KMS-11 (cell line): ENCODE data around the gene DTNB.
"Not testable (repeated sequence)": the region's sequence is repeated elsewhere in the genome, so short reads cannot be mapped to it uniquely, and the experiment has no call there.

ENCODE experiments used
- H2AFZ ChIP-seq: fragments of 200-600 bp; sonication (generic); 2 replicates; pipeline ENCODE4 v1.6.1; 2016; ENCODE audit warnings: antibody characterized with exemption, mixed run types, low read depth
- H3K27ac ChIP-seq: fragments of 200-600 bp; sonication (generic); 2 replicates; pipeline ENCODE4 v1.6.1; 2016; ENCODE audit warnings: mild to moderate bottlenecking, mixed run types
- H3K27me3 ChIP-seq: fragments of 200-600 bp; sonication (generic); 2 replicates; pipeline ENCODE4 v1.6.1; 2017; ENCODE audit warnings: mild to moderate bottlenecking, low read depth, mixed run types, moderate library complexity; ENCODE audit not compliant: insufficient read depth
- H3K36me3 ChIP-seq: fragments of 200-600 bp; sonication (generic); 2 replicates; pipeline ENCODE4 v1.6.1; 2017; ENCODE audit warnings: mild to moderate bottlenecking, mixed run types; ENCODE audit not compliant: insufficient read depth
- H3K4me1 ChIP-seq: fragments of 200-600 bp; sonication (generic); 2 replicates; pipeline ENCODE4 v1.6.1; 2016; ENCODE audit warnings: mild to moderate bottlenecking, low read depth, mixed run types; ENCODE audit not compliant: poor library complexity, severe bottlenecking
- H3K4me2 ChIP-seq: fragments of 200-600 bp; sonication (generic); 2 replicates; pipeline ENCODE4 v1.7.0; 2016; ENCODE audit warnings: mild to moderate bottlenecking, mixed run types
- H3K4me3 ChIP-seq: fragments of 200-600 bp; sonication (generic); IDR thresholded peaks from 2 replicates; pipeline ENCODE4 v1.6.1; 2017; ENCODE audit warnings: low read depth, low read length, mixed read lengths; ENCODE audit not compliant: insufficient read depth
- H3K79me2 ChIP-seq: fragments of 200-600 bp; sonication (generic); 2 replicates; pipeline ENCODE4 v1.6.1; 2016; ENCODE audit warnings: low read depth, mixed run types; ENCODE audit not compliant: insufficient read depth
- H3K9ac ChIP-seq: fragments of 200-600 bp; sonication (generic); 2 replicates; pipeline ENCODE4 v1.6.1; 2016; ENCODE audit warnings: mild to moderate bottlenecking, mixed run types
- H4K20me1 ChIP-seq: fragments of 200-600 bp; sonication (generic); 2 replicates; pipeline ENCODE4 v1.6.1; 2016; ENCODE audit warnings: mild to moderate bottlenecking, mixed run types; ENCODE audit not compliant: insufficient read depth
- CTCF ChIP-seq: fragments of 200-600 bp; sonication (generic); conservative IDR thresholded peaks from 2 replicates; pipeline ENCODE4 v1.6.1; 2017; ENCODE audit warnings: low read depth, mild to moderate bottlenecking, antibody characterized with exemption, low read length, moderate library complexity, mixed read lengths

DTNB gene

GRCh38 chr2:25671622-25672021 is 1.8 kb downstream of the DTNB start:
- 0 out of 2 replicates have a peak, but pooled peaks cover 4% of the 10 kb centered on the region for H4K20me1 ChIP-seq
- no peak for TF ChIP-seq CTCF
- H3K4me2 ChIP-seq, result peak overlapping the region; percentile 66
- no peak overlapping the region for H3K27ac ChIP-seq
- H3K4me3 ChIP-seq, result no peak overlapping the region
- H3K36me3 ChIP-seq, result no peaks in the 10 kb centered on the region
- H3K4me1 ChIP-seq, result peaks cover 18% of the 10 kb centered on the region
- H2AFZ ChIP-seq, result no peak overlapping the region
- no peak overlapping the region for H3K9ac ChIP-seq
- H3K79me2 ChIP-seq, result 0 out of 2 replicates have a peak, but pooled peaks cover 10% of the 10 kb centered on the region
- no peaks in the 10 kb centered on the region for H3K27me3 ChIP-seq

- no peak for TF ChIP-seq CTCF
- Histone ChIP-seq H3K27me3 (no peaks in the 10 kb centered on the region), H3K4me1 (peaks cover 18% of the 10 kb centered on the region), H3K9ac (no peak overlapping the region), H4K20me1 (0 out of 2 replicates have a peak, but pooled peaks cover 4% of the 10 kb centered on the region), H3K4me2 (no peak overlapping the region), H2AFZ (no peak overlapping the region), H3K36me3 (no peaks in the 10 kb centered on the region), H3K27ac (no peak overlapping the region), H3K4me3 (no peak overlapping the region), H3K79me2 (peaks cover 10% of the 10 kb centered on the region; the same call in 1 of the 2 replicates)
Observed at GRCh38 chr2:25669520-25669919, 3.9 kb downstream of the DTNB start.

GRCh38 chr2:25666218-25666617 is 7.2 kb downstream of the DTNB start:
- no peak overlapping the region for H3K4me2 ChIP-seq
- no peaks in the 10 kb centered on the region for H4K20me1 ChIP-seq
- H3K79me2 ChIP-seq, result peaks cover 2% of the 10 kb centered on the region; the same call in 1 of the 2 replicates
- no peak for TF ChIP-seq CTCF
- H3K27me3 ChIP-seq, result no peaks in the 10 kb centered on the region
- no peak overlapping the region for H3K27ac ChIP-seq
- H3K9ac ChIP-seq, result no peak overlapping the region
- no peaks in the 10 kb centered on the region for H3K36me3 ChIP-seq
- no peak overlapping the region for H2AFZ ChIP-seq
- peaks cover 2% of the 10 kb centered on the region for H3K4me1 ChIP-seq
- H3K4me3 ChIP-seq, result no peak overlapping the region

DNA sequence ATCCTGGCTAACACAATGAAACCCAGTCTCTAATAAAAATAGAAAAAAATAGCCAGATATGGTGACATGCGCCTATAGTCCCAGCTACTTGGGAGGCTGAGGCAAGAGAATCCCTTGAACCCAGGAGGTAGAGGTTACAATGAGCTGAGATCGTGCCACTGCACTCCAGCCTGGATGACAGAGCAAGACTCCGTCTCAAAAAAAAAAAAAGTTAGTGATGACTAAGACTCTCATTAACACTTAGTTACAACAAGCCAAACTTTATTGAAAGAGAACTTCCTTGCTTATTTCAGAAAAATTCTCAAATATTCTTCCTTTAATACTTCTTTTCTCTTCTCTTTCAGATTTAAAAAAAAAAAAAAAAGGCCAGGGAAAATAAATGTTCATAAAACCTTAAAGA is 7.9 kb downstream of the DTNB start:
- not testable (repeated sequence) for H3K79me2 ChIP-seq, H3K4me3 ChIP-seq, H3K4me1 ChIP-seq, H2AFZ ChIP-seq, H3K9ac ChIP-seq, H4K20me1 ChIP-seq, H3K27ac ChIP-seq, H3K4me2 ChIP-seq, H3K36me3 ChIP-seq, H3K27me3 ChIP-seq

- no peaks in the 10 kb centered on the region; the same call in 1 of the 2 replicates for H3K79me2 ChIP-seq
- no peaks in the 10 kb centered on the region for H3K27me3 ChIP-seq
Observed at GRCh38 chr2:25664965-25665307, 8.4 kb downstream of the DTNB start.

More at GRCh38 chr2:25664965-25665307, 8.4 kb downstream of the DTNB start:
- H3K27ac ChIP-seq, result no peak overlapping the region
- H4K20me1 ChIP-seq, result no peaks in the 10 kb centered on the region
- no peak overlapping the region for H3K4me3 ChIP-seq
- no peaks in the 10 kb centered on the region for H3K4me1 ChIP-seq
- H2AFZ ChIP-seq, result no peak overlapping the region
- no peaks in the 10 kb centered on the region for H3K36me3 ChIP-seq
- H3K4me2 ChIP-seq, result no peak overlapping the region
- no peak for TF ChIP-seq CTCF
- no peak overlapping the region for H3K9ac ChIP-seq
